ENCODE results near the gene SLFN13.

The SLFN13 gene

DNA sequence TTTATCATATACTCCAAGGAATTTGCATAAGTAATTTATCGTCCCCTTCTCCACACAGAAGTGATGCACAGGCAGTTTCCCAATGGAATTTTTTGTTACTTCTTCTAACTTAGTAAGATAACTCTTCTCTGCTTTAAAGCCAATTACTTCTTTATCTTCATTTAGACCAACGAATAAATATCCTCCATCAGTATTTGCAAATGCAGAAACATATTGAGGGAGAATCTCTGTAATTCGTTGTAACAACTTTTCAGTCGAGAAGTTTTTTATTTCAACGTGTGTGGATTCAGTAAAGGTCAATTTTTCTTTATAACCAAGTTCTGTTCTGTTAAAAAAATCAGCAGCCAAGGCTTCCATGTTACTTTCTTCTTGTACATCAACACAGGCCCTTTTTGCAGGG, 30.7 kb upstream of the SLFN13 start:
- Histone ChIP-seq H3K27me3 (ENCODE audit: low read depth, low read length) (peaks cover 37% of the 10 kb centered on the region), H3K4me3 (ENCODE audit: low read length) (no peak overlapping the region), H4K20me1 (ENCODE audit: insufficient read depth, low read length) (no peaks in the 10 kb centered on the region), H3K9me3 (ENCODE audit: insufficient read depth, low read length) (no peaks in the 10 kb centered on the region), H3K79me2 (ENCODE audit: low read length) (no peaks in the 10 kb centered on the region), H2AFZ (ENCODE audit: low read depth, low read length) (no peak overlapping the region), H3K36me3 (replicated peaks; ENCODE audit: low read depth, low read length) (no peaks in the 10 kb centered on the region), H3K9ac (ENCODE audit: low read length) (no peak overlapping the region), H3K4me2 (ENCODE audit: low read length) (no peak overlapping the region), H3K27ac (ENCODE audit: low read length) (no peak overlapping the region), H3K4me1 (ENCODE audit: low read length) (no peaks in the 10 kb centered on the region)
- TF ChIP-seq, protein P1, sequence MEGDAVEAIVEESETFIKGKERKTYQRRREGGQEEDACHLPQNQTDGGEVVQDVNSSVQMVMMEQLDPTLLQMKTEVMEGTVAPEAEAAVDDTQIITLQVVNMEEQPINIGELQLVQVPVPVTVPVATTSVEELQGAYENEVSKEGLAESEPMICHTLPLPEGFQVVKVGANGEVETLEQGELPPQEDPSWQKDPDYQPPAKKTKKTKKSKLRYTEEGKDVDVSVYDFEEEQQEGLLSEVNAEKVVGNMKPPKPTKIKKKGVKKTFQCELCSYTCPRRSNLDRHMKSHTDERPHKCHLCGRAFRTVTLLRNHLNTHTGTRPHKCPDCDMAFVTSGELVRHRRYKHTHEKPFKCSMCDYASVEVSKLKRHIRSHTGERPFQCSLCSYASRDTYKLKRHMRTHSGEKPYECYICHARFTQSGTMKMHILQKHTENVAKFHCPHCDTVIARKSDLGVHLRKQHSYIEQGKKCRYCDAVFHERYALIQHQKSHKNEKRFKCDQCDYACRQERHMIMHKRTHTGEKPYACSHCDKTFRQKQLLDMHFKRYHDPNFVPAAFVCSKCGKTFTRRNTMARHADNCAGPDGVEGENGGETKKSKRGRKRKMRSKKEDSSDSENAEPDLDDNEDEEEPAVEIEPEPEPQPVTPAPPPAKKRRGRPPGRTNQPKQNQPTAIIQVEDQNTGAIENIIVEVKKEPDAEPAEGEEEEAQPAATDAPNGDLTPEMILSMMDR (IDR thresholded peaks at IDR 0.05; ENCODE audit: low read depth, low read length) = no peak
- no peak for TF ChIP-seq EZH2phosphoT487 (IDR thresholded peaks at IDR 0.05; ENCODE audit: low read depth)

DNA sequence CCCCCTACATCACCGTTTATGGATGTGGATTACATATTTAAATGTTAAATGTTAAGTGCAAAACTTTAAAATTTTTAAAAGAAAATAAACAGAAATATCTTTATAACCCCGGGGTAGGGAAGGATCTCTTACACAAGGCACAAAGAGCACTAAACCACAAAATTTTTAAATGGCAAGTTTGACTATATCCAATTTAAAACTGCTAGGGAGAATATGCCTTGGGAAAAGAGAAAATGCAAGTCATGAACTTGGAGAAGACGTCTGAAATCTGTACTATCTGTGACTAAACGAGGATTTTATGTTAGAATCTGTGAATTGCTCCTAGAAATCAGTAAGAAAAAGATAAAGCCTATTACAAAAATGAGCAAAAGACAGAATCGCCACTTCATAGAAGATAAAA, 28.7 kb upstream of the SLFN13 start:
- Histone ChIP-seq H4K20me1 (ENCODE audit: insufficient read depth, low read length) (no peaks in the 10 kb centered on the region), H3K4me2 (ENCODE audit: low read length) (no peak overlapping the region), H3K27ac (ENCODE audit: low read length) (no peak overlapping the region), H3K4me3 (ENCODE audit: low read length) (no peak overlapping the region), H3K9ac (ENCODE audit: low read length) (no peak overlapping the region), H3K79me2 (ENCODE audit: low read length) (no peaks in the 10 kb centered on the region), H3K9me3 (ENCODE audit: insufficient read depth, low read length) (no peaks in the 10 kb centered on the region), H3K4me1 (ENCODE audit: low read length) (no peaks in the 10 kb centered on the region), H3K27me3 (ENCODE audit: low read depth, low read length) (peaks cover 37% of the 10 kb centered on the region), H2AFZ (ENCODE audit: low read depth, low read length) (no peak overlapping the region), H3K36me3 (replicated peaks; ENCODE audit: low read depth, low read length) (no peaks in the 10 kb centered on the region)
- no peak for TF ChIP-seq EZH2phosphoT487 (IDR thresholded peaks at IDR 0.05; ENCODE audit: low read depth)
- TF ChIP-seq, protein P1 (IDR thresholded peaks at IDR 0.05; ENCODE audit: low read depth, low read length) = no peak

DNA sequence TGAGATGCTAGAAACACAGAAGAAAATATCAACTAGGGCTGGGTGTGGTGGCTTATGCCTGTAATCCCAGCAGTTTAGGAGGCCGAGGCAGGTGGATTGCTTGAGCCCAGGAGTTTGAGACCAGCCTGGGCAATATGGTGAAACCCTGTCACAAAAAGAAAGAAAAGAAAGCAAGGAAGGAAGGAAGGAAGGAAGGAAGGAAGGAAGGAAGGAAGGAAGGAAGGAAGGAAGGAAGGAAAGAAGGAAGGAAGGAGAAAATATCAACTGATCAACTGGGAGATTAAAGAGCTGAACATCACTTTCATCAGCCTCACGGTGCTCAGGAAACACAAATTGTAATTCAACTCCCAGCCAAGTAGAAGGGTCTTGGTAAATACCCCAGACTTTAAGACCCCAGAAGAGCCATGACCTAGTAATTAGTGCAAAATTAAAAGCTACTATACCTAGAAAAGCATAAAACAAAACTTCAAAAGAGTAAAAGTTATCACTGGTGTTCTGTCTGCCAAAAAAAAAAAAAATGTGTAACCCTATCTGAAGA, 27.8 kb upstream of the SLFN13 start:
- Histone ChIP-seq H3K4me1 (ENCODE audit: low read length) (no peaks in the 10 kb centered on the region), H3K9ac (ENCODE audit: low read length) (no peak overlapping the region), H3K36me3 (replicated peaks; ENCODE audit: low read depth, low read length) (no peaks in the 10 kb centered on the region), H3K27me3 (ENCODE audit: low read depth, low read length) (peaks cover 37% of the 10 kb centered on the region), H3K9me3 (ENCODE audit: insufficient read depth, low read length) (no peaks in the 10 kb centered on the region), H3K4me3 (ENCODE audit: low read length) (no peak overlapping the region), H3K79me2 (ENCODE audit: low read length) (no peaks in the 10 kb centered on the region), H3K4me2 (ENCODE audit: low read length) (no peak overlapping the region), H2AFZ (ENCODE audit: low read depth, low read length) (no peak overlapping the region), H3K27ac (ENCODE audit: low read length) (no peak overlapping the region), H4K20me1 (ENCODE audit: insufficient read depth, low read length) (no peaks in the 10 kb centered on the region)
- TF ChIP-seq, protein P1 (IDR thresholded peaks at IDR 0.05; ENCODE audit: low read depth, low read length) = no peak
- TF ChIP-seq EZH2phosphoT487 (IDR thresholded peaks at IDR 0.05; ENCODE audit: low read depth) = no peak

DNA sequence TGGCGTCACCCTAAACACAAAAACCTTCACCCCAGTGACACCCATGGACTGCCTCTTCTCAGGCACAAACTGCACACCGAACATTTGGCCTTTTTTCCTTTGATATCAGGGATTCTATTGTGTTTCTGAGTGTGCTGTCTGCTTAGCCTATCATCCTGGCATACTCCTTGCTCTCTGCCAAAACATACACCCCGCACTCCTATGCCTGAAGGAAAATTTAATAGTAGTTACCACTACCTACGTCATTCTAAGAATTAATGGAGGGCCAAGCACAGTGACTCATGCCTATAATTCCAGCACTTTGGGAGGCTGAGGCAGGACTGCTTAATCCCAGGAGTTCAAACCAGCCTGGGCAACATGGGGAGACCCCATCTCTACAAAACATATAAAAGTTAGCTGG, 19.9 kb upstream of the SLFN13 start:
- no peaks in the 10 kb centered on the region for H3K9me3 ChIP-seq (ENCODE audit: insufficient read depth, low read length)
- no peaks in the 10 kb centered on the region for H3K36me3 ChIP-seq (replicated peaks; ENCODE audit: low read depth, low read length)
- TF ChIP-seq EZH2phosphoT487 (IDR thresholded peaks at IDR 0.05; ENCODE audit: low read depth) = no peak
- TF ChIP-seq, protein P1 (IDR thresholded peaks at IDR 0.05; ENCODE audit: low read depth, low read length) = no peak
- peaks cover 4% of the 10 kb centered on the region; the same call in 1 of the 2 replicates for H3K27me3 ChIP-seq (ENCODE audit: low read depth, low read length)
- no peak overlapping the region for H3K9ac ChIP-seq (ENCODE audit: low read length)
- no peak overlapping the region for H3K27ac ChIP-seq (ENCODE audit: low read length)
- no peaks in the 10 kb centered on the region for H3K4me1 ChIP-seq (ENCODE audit: low read length)
- H4K20me1 ChIP-seq (ENCODE audit: insufficient read depth, low read length) = no peaks in the 10 kb centered on the region
- H3K79me2 ChIP-seq (ENCODE audit: low read length) = no peaks in the 10 kb centered on the region
- H3K4me3 ChIP-seq (ENCODE audit: low read length) = no peak overlapping the region
- no peak overlapping the region for H3K4me2 ChIP-seq (ENCODE audit: low read length)
- H2AFZ ChIP-seq (ENCODE audit: low read depth, low read length) = no peak overlapping the region
